ENCODE data around the gene PSMC5. TPM values are rescaled to one million over a fixed set of nuclear protein-coding genes. Genes with fewer than 3 reads are reported as not detected.

Gene PSMC5
- total RNA-seq, 1 experiment from 2014 or later, result 145 TPM

- no peak for DNase-seq (ENCODE audit: low read depth, low spot score)
- Histone ChIP-seq H3K36me3 (ENCODE audit: control insufficient read depth, insufficient read depth, low read length) (peaks cover 28% of the 10 kb centered on the region), H3K4me1 (ENCODE audit: control insufficient read depth, insufficient read depth, low read length) (peaks cover 13% of the 10 kb centered on the region), H3K27ac (ENCODE audit: low read length) (no peak overlapping the region), H3K9me3 (ENCODE audit: control insufficient read depth, insufficient read depth, low read depth, low read length) (no peaks in the 10 kb centered on the region), H3K4me3 (ENCODE audit: low read depth in 2 of 2, low read length in 2 of 2) (no peak overlapping the region), H3K27me3 (ENCODE audit: control insufficient read depth, insufficient read depth, low read length) (no peaks in the 10 kb centered on the region)
- ChIA-PET POLR2A (no interaction called here), CTCF (no interaction called here)
- intact Hi-C loops (cut with micrococcal nuclease; ENCODE audit: unreplicated experiment), result no loop called here
- BruUV-seq (replicated peaks), result no TSS peak
- in situ Hi-C loops (cut with HindIII; ENCODE audit: low pct_unique_long_range_greater_than_20kb, low sequenced_read_pairs), result no loop called here
- no peak for ATAC-seq
- TF ChIP-seq POLR2AphosphoS5 (IDR thresholded peaks at IDR 0.05; ENCODE audit: low read depth, low read length), result no peak
- TF ChIP-seq, protein P1, sequence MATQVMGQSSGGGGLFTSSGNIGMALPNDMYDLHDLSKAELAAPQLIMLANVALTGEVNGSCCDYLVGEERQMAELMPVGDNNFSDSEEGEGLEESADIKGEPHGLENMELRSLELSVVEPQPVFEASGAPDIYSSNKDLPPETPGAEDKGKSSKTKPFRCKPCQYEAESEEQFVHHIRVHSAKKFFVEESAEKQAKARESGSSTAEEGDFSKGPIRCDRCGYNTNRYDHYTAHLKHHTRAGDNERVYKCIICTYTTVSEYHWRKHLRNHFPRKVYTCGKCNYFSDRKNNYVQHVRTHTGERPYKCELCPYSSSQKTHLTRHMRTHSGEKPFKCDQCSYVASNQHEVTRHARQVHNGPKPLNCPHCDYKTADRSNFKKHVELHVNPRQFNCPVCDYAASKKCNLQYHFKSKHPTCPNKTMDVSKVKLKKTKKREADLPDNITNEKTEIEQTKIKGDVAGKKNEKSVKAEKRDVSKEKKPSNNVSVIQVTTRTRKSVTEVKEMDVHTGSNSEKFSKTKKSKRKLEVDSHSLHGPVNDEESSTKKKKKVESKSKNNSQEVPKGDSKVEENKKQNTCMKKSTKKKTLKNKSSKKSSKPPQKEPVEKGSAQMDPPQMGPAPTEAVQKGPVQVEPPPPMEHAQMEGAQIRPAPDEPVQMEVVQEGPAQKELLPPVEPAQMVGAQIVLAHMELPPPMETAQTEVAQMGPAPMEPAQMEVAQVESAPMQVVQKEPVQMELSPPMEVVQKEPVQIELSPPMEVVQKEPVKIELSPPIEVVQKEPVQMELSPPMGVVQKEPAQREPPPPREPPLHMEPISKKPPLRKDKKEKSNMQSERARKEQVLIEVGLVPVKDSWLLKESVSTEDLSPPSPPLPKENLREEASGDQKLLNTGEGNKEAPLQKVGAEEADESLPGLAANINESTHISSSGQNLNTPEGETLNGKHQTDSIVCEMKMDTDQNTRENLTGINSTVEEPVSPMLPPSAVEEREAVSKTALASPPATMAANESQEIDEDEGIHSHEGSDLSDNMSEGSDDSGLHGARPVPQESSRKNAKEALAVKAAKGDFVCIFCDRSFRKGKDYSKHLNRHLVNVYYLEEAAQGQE (IDR thresholded peaks at IDR 0.05; ENCODE audit: insufficient read depth in 1 of 2, low read depth in 2 of 2, low read length in 1 of 2), result no peak
- TF ChIP-seq TCF7L2 (IDR thresholded peaks at IDR 0.05; ENCODE audit: low read depth, low read length), result no peak
- no peak for TF ChIP-seq CTCF (IDR thresholded peaks at IDR 0.05)
- TF ChIP-seq SIN3A (IDR thresholded peaks at IDR 0.05; ENCODE audit: borderline replicate concordance, insufficient read depth, low read depth, low read length), result no peak
Observed at GRCh38 chr17:63832014-63832413, 4.8 kb downstream of the PSMC5 start.

DNA sequence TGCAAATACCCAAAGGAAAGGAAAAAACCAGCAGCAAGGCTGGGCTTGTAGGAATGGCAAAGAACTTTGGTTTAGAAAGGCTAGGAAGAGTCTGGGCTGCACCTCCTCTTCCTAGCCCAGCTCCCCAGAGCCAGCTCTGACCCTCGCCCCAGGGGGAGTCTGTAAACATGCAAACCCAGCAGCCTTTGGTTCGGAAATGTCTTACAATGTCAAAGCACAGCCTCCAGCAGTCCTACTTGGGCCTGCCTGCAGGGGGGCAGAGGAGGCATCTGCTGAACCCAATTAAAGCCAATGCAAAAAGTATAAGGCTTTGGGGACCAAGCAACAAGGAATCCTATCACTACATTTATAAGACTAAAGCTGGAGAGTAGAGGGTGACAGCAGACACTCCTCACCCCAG lies 5.2 kb downstream of the PSMC5 start:
- TF ChIP-seq SIN3A (IDR thresholded peaks at IDR 0.05; ENCODE audit: borderline replicate concordance, insufficient read depth, low read depth, low read length), result no peak
- TF ChIP-seq, protein P1 (IDR thresholded peaks at IDR 0.05; ENCODE audit: insufficient read depth in 1 of 2, low read depth in 2 of 2, low read length in 1 of 2), result no peak
- TF ChIP-seq POLR2AphosphoS5 (IDR thresholded peaks at IDR 0.05; ENCODE audit: low read depth, low read length), result no peak
- TF ChIP-seq TCF7L2 (IDR thresholded peaks at IDR 0.05; ENCODE audit: low read depth, low read length), result no peak
- no peak for TF ChIP-seq CTCF (IDR thresholded peaks at IDR 0.05)
- H3K36me3 ChIP-seq (ENCODE audit: control insufficient read depth, insufficient read depth, low read length), result peaks cover 28% of the 10 kb centered on the region
- H3K27me3 ChIP-seq (ENCODE audit: control insufficient read depth, insufficient read depth, low read length), result no peaks in the 10 kb centered on the region
- BruUV-seq (replicated peaks), result TSS peak; percentile 52
- DNase-seq (ENCODE audit: low read depth, low spot score) (no peak), ATAC-seq (no peak)
- in situ Hi-C loops (cut with HindIII; ENCODE audit: low pct_unique_long_range_greater_than_20kb, low sequenced_read_pairs), result no loop called here
- ChIA-PET POLR2A (no interaction called here), CTCF (no interaction called here)
- intact Hi-C loops (cut with micrococcal nuclease; ENCODE audit: unreplicated experiment), result no loop called here
- peaks cover 13% of the 10 kb centered on the region for H3K4me1 ChIP-seq (ENCODE audit: control insufficient read depth, insufficient read depth, low read length)
- H3K9me3 ChIP-seq (ENCODE audit: control insufficient read depth, insufficient read depth, low read depth, low read length), result no peaks in the 10 kb centered on the region
- no peak overlapping the region for H3K4me3 ChIP-seq (ENCODE audit: low read depth in 2 of 2, low read length in 2 of 2)
- no peak overlapping the region for H3K27ac ChIP-seq (ENCODE audit: low read length)

Data from Panc1 (cell line).